Pancreas (tissue), 10 donors: ENCODE data around the gene SEPTIN10. TPM values are rescaled to one million over a fixed set of nuclear protein-coding genes. Genes with fewer than 3 reads are reported as not detected.
"Not testable (repeated sequence)": the region's sequence is repeated elsewhere in the genome, so short reads cannot be mapped to it uniquely, and the experiment has no call there.

Source experiments
- ATAC-seq, 4 donors: fragments of 200-7000 bp; cut with Tn5 transposase; one replicate each; pipeline versions ENCODE4 v1.8.0 to v1.9.1; 2020; ENCODE audit warnings: mild to moderate bottlenecking in 4 of 4, moderate library complexity in 4 of 4
- DNase-seq, 6 donors: peaks; one replicate each; pipeline ENCODE4 v3.0.0-alpha.2; 2020
- FAIRE-seq: peaks from 2 replicates; lab custom pipeline; 2012; peaks lifted over from hg19 to GRCh38; lab: Jason Lieb, UNC
- H3K27ac ChIP-seq, 4 donors: fragments of 200-600 bp; sonication (generic); 1 replicate in 3 of 4; 2 replicates in 1 of 4; pipeline versions ENCODE4 v1.5.0 to v1.8.0; 2020
- H3K27me3 ChIP-seq, 4 donors: fragments of 200-600 bp; one replicate each; pipeline ENCODE4 v1.8.0; 2021
- H3K36me3 ChIP-seq, 3 donors: fragments of 200-600 bp; sonication (generic) in 1 of 3; one replicate each; pipeline versions ENCODE4 v1.5.0 to v1.8.0; 2020 to 2021
- H3K4me1 ChIP-seq, 3 donors: fragments of 200-600 bp; one replicate each; pipeline ENCODE4 v1.8.0; 2021
- H3K4me3 ChIP-seq, 4 donors: fragments of 200-600 bp; sonication (generic) in 2 of 4; one replicate each; pipeline versions ENCODE4 v1.5.0 to v1.8.0; 2020 to 2021
- H3K9me3 ChIP-seq, 4 donors: fragments of 200-600 bp; one replicate each; pipeline ENCODE4 v1.8.0; 2021
- CTCF ChIP-seq, 4 donors: fragments of 200-600 bp; sonication (generic) in 3 of 4; IDR thresholded peaks; one replicate each; pipeline versions ENCODE4 v1.5.0 to v1.8.0; 2021; ENCODE audit warnings: antibody characterized with exemption in 4 of 4
- WGBS, 2 donors: extraction: QIAGEN DNeasy Blood & Tissue Kit; methylation state at CpG; one replicate each; pipeline ENCODE4 v1.1.7; 2013; 5-methylcytosine and 5-hydroxymethylcytosine counted together
- intact Hi-C, 3 donors: fragments of 100-400 bp; cut with DNase I; formaldehyde crosslinking; loops; one replicate each; pipeline versions ENCODE4 v1.11.1 to v1.14.2; 2022
- polyA plus RNA-seq, 2 donors: library from polyadenylated mRNA; stranded (reverse); fragments of 200-250 nt; gene quantifications; one replicate each; pipeline ENCODE4 v1.2.3, GENCODE V29; 2013
- total RNA-seq, 6 donors: library from RNA; stranded (reverse); fragmentation: NEBNext Ultra II Directional in 4 of 6; extraction: Animal tissue kit (Norgen Biotek cat#: 25700) in 4 of 6; gene quantifications; one replicate each; pipeline versions ENCODE4 v1.2.1 to v1.2.4, GENCODE V29; 2021 to 2023
- donor health status: healthy with polysubstance abuse.
- donor health status: DM: no; HTN: no; CAD: no; lungs with moderate emphysema.
- donor health status: DM: no; HTN: no; CAD: no.
- donor health status: control.
- donor health status: control.
- donor health status: Bipolar disorder and iron deficiency.
- donor health status: DM: yes; HTN: yes; CAD: no.
- donor health status: DM: no; HTN: no; CAD: no.
- donor health status: DM: no; HTN: no; CAD: no.
- donor health status: DM: yes; HTN: yes; CAD: no.

SEPTIN10 gene
- total and polyA plus RNA-seq, 8 donors = 7.9 to 27.1 (median 16.2) TPM

- Histone ChIP-seq H3K9me3 (no peaks in the 10 kb centered on the region), H3K4me3 (no peak overlapping the region), H3K27ac (no peak overlapping the region), H3K36me3 (no peaks in the 10 kb centered on the region), H3K4me1 (peaks cover 0 to 5% (median 0%) of the 10 kb centered on the region in 3 donors), H3K27me3 (no peaks in the 10 kb centered on the region)
- DNase-seq = peak; percentile 21 to 81 (median 57)
- peak; percentile 80 to 99 (median 97) for ATAC-seq
- peak; percentile 80 for FAIRE-seq
- intact Hi-C loops = loop anchor here in 1 of 3 donors (5.0 kb wide), 1 partner anchor 186 kb away; no protein-coding TSS in a partner anchor
- WGBS, 2 donors = 27 to 30% methylated on average over 10 of the region's 10 CpGs
- TF ChIP-seq CTCF (IDR thresholded peaks at IDR 0.05) = peak; percentile 48 to 73 (median 71)
These were observed 67.7 kb downstream of the SEPTIN10 start for GRCh38 chr2:109545828-109546713.

- intact Hi-C loops = no loop called here
- Histone ChIP-seq H3K27me3 (no peaks in the 10 kb centered on the region), H3K4me1 (peaks cover 0 to 5% (median 0%) of the 10 kb centered on the region in 3 donors), H3K36me3 (no peaks in the 10 kb centered on the region), H3K27ac (no peak overlapping the region), H3K4me3 (no peak overlapping the region), H3K9me3 (no peaks in the 10 kb centered on the region)
- TF ChIP-seq CTCF (IDR thresholded peaks at IDR 0.05) = no peak
- DNase-seq (no peak), ATAC-seq (no peak), FAIRE-seq (no peak)
- 89 to 92% methylated on average over 6 of the region's 6 CpGs for WGBS, 2 donors
These were observed 71.4 kb downstream of the SEPTIN10 start for GRCh38 chr2:109542384-109542783.

GRCh38 chr2:109538546-109538945 lies 75.2 kb downstream of the SEPTIN10 start:
- WGBS, 2 donors = 81 to 86% methylated on average over 8 of the region's 8 CpGs
- DNase-seq (no peak), FAIRE-seq (no peak), ATAC-seq (no peak)
- H3K27me3 ChIP-seq = no peaks in the 10 kb centered on the region
- H3K4me3 ChIP-seq = no peak overlapping the region
- H3K36me3 ChIP-seq = no peaks in the 10 kb centered on the region
- no peak for TF ChIP-seq CTCF (IDR thresholded peaks at IDR 0.05)
- H3K27ac ChIP-seq = no peak overlapping the region
- H3K9me3 ChIP-seq = no peaks in the 10 kb centered on the region
- H3K4me1 ChIP-seq = no peaks in the 10 kb centered on the region
- intact Hi-C loops = no loop called here

DNA sequence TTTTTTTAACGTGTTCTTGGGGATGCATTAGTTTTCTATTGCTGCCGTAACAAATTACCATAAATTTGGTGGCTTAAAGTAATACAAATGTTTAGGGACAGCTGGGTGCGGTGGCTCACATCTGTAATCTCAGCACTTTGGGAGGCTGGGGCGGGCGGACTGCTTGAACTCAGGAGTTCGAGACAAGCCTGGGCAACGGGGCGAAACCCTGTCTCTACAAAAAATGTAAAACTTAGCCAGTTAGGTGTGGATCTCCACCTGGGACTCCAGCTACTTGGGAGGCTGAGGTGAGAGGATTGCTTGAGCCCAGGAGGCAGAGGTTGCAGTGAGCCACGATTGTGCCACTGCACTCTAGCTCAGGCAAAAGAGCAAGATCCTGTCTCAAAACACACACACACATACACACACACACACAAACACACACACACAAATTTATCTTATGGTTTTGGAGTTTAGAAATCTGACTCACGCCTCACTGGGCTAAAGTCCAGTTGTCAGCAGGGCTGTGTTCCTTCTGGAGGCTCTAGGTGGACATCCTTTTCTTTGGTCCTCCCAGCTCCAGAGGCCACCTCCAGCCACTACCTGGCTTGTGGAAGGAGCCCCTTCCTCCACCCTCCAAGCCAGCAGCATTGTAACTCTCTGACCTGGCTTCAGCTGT lies 76.1 kb downstream of the SEPTIN10 start:
- FAIRE-seq (no peak), ATAC-seq (peak in 1 of 4 donors; percentile 31), DNase-seq (no peak)
- no peak overlapping the region for H3K27ac ChIP-seq
- no peaks in the 10 kb centered on the region for H3K9me3 ChIP-seq
- H3K27me3 ChIP-seq = no peaks in the 10 kb centered on the region
- H3K4me1 ChIP-seq = no peaks in the 10 kb centered on the region
- no peaks in the 10 kb centered on the region for H3K36me3 ChIP-seq
- no peak overlapping the region for H3K4me3 ChIP-seq
- intact Hi-C loops = no loop called here
- TF ChIP-seq CTCF (IDR thresholded peaks at IDR 0.05) = no peak
- 76 to 86% methylated on average over 10 of the region's 10 CpGs for WGBS, 2 donors

- H3K9me3 ChIP-seq, ATAC-seq, H3K36me3 ChIP-seq, DNase-seq, intact Hi-C loops, FAIRE-seq, H3K27me3 ChIP-seq, H3K4me3 ChIP-seq, H3K4me1 ChIP-seq, H3K27ac ChIP-seq: not testable (repeated sequence)
- WGBS, 2 donors = 82 to 84% methylated on average over 3 of the region's 3 CpGs
These were observed 77.2 kb downstream of the SEPTIN10 start for GRCh38 chr2:109536556-109536955.
